Stomach (tissue), 9 donors: Measurements from ENCODE around the gene RNF149. TPM values are rescaled to one million over a fixed set of nuclear protein-coding genes. Genes with fewer than 3 reads are reported as not detected.

Experiments used
- DNase-seq, 2 donors: peaks; one replicate each; pipeline versions ENCODE4 v3.0.0 to v3.0.0-alpha.2; 2013 to 2019
- H3K27ac ChIP-seq, 5 donors: fragments of 200-600 bp in 4 of 5; sonication (generic) in 4 of 5; one replicate each; pipeline ENCODE4 v1.5.1; 2013 to 2019; ENCODE audit warnings: mild to moderate bottlenecking in 1 of 5, moderate library complexity in 1 of 5
- H3K27me3 ChIP-seq, 3 donors: fragments of 200-600 bp; sonication (generic); one replicate each; pipeline ENCODE4 v1.5.1; 2017 to 2019; ENCODE audit warnings: mixed run types in 1 of 3
- H3K36me3 ChIP-seq, 4 donors: fragments of 200-600 bp; sonication (generic); 1 replicate in 3 of 4; 2 replicates in 1 of 4; pipeline ENCODE4 v1.5.1; 2016 to 2019
- H3K4me1 ChIP-seq, 4 donors: fragments of 200-600 bp; sonication (generic); one replicate each; pipeline ENCODE4 v1.5.1; 2016 to 2019
- H3K4me3 ChIP-seq, 4 donors: fragments of 200-600 bp; sonication (generic) in 3 of 4; one replicate each; pipeline ENCODE4 v1.5.1; 2016 to 2019; ENCODE audit warnings: mild to moderate bottlenecking in 1 of 4
- H3K9me3 ChIP-seq, 4 donors: fragments of 200-600 bp; sonication (generic); one replicate each; pipeline ENCODE4 v1.5.1; 2016 to 2019
- CTCF ChIP-seq, 7 experiments: fragments of 450-650 bp in 4 of 7; fragments of 200-600 bp in 3 of 7; sonication (generic) in 3 of 7; IDR thresholded peaks; one replicate each; pipeline ENCODE4 v1.5.1; 2016 to 2019; ENCODE audit warnings: antibody characterized with exemption in 7 of 7, control low read depth in 2 of 7, mild to moderate bottlenecking in 1 of 7
- EP300 ChIP-seq: sonication (generic); formaldehyde crosslinking; IDR thresholded peaks from one replicate; pipeline ENCODE4 v1.6.1; 2017; ENCODE audit warnings: antibody characterized with exemption
- POLR2A ChIP-seq, 4 donors: fragments of 450-650 bp; IDR thresholded peaks; one replicate each; pipeline ENCODE4 v1.6.1; 2016; ENCODE audit warnings: antibody characterized with exemption in 4 of 4, control low read depth in 2 of 4, mild to moderate bottlenecking in 1 of 4, moderate library complexity in 1 of 4
- POLR2AphosphoS5 ChIP-seq, 3 donors: sonication (generic); formaldehyde crosslinking; IDR thresholded peaks; one replicate each; pipeline ENCODE4 v1.6.1; 2016; ENCODE audit warnings: antibody characterized with exemption in 3 of 3
- WGBS, 5 donors: extraction: QIAGEN DNeasy Blood & Tissue Kit in 3 of 5; methylation state at CpG; one replicate each; pipeline versions ENCODE4 v1.1.5 to v1.1.7; 2013 to 2018; 5-methylcytosine and 5-hydroxymethylcytosine counted together
- intact Hi-C: fragments of 100-400 bp; cut with DNase I; formaldehyde crosslinking; loops from one replicate; pipeline ENCODE4 v1.15.1; 2023; ENCODE audit warnings: low total_unique reads
- polyA plus RNA-seq, 3 donors: library from polyadenylated mRNA; stranded (reverse); fragments of 200-250 nt; gene quantifications; one replicate each; pipeline ENCODE4 v1.2.3, GENCODE V29; 2013
- total RNA-seq, 5 donors: library from RNA; depleted of rRNA; stranded (reverse); fragments of >200 nt; gene quantifications; one replicate each; pipeline versions ENCODE4 v1.1.0 to v1.2.3, GENCODE V29; 2014 to 2016
- donor health status: healthy with polysubstance abuse.
- donor health status: Bipolar disorder and iron deficiency.
- donor health status: healthy.

RNF149 gene
- total and polyA plus RNA-seq, 8 donors, result 14.8 to 154 (median 35.1) TPM

GRCh38 chr2:101264360-101264939 lies 44.1 kb downstream of the RNF149 start:
- Histone ChIP-seq H3K4me1 (peaks cover 0 to 30% (median 19%) of the 10 kb centered on the region in 4 donors), H3K9me3 (no peaks in the 10 kb centered on the region), H3K27me3 (no peaks in the 10 kb centered on the region), H3K36me3 (peaks cover 56 to 95% (median 95%) of the 10 kb centered on the region in 4 donors), H3K4me3 (no peak overlapping the region), H3K27ac (no peak overlapping the region)
- 78 to 89% (median 83%) methylated on average over 13 of the region's 13 CpGs for WGBS, 5 donors
- TF ChIP-seq POLR2A (IDR thresholded peaks at IDR 0.05) (no peak), CTCF (IDR thresholded peaks at IDR 0.05) (no peak), POLR2AphosphoS5 (IDR thresholded peaks at IDR 0.05) (no peak), EP300 (no peak)
- no peak for DNase-seq
- intact Hi-C loops, result no loop called here

- Histone ChIP-seq H3K27me3 (no peaks in the 10 kb centered on the region), H3K36me3 (peaks cover 54 to 95% (median 95%) of the 10 kb centered on the region in 4 donors), H3K9me3 (no peaks in the 10 kb centered on the region), H3K4me1 (peaks cover 0 to 30% (median 17%) of the 10 kb centered on the region in 4 donors), H3K27ac (no peak overlapping the region), H3K4me3 (no peak overlapping the region)
- WGBS, 5 donors, result 74 to 100% (median 79%) methylated on average over 1 of the region's 1 CpG
- no peak for TF ChIP-seq EP300
- TF ChIP-seq POLR2A (IDR thresholded peaks at IDR 0.05), result no peak
- TF ChIP-seq POLR2AphosphoS5 (IDR thresholded peaks at IDR 0.05), result no peak
- TF ChIP-seq CTCF (IDR thresholded peaks at IDR 0.05), result no peak
- intact Hi-C loops, result no loop called here
- DNase-seq, result no peak
These were observed 45.1 kb downstream of the RNF149 start for GRCh38 chr2:101263377-101263800.

- no peaks in the 10 kb centered on the region for H3K9me3 ChIP-seq
- H3K27me3 ChIP-seq, result no peaks in the 10 kb centered on the region
- TF ChIP-seq POLR2AphosphoS5 (IDR thresholded peaks at IDR 0.05) (no peak), EP300 (no peak), POLR2A (IDR thresholded peaks at IDR 0.05) (no peak), CTCF (IDR thresholded peaks at IDR 0.05) (no peak)
- intact Hi-C loops, result no loop called here
- no peak for DNase-seq
- 84 to 96% (median 92%) methylated on average over 4 of the region's 4 CpGs for WGBS, 5 donors
- no peak overlapping the region for H3K27ac ChIP-seq
- H3K4me3 ChIP-seq, result no peak overlapping the region
- peaks cover 50 to 94% (median 92%) of the 10 kb centered on the region in 4 donors for H3K36me3 ChIP-seq
- peaks cover 0 to 20% (median 10%) of the 10 kb centered on the region in 4 donors for H3K4me1 ChIP-seq
These were observed 46.4 kb downstream of the RNF149 start for GRCh38 chr2:101262142-101262541.

GRCh38 chr2:101258804-101259203 lies 49.7 kb downstream of the RNF149 start:
- 96 to 97% (median 97%) methylated on average over 8 of the region's 8 CpGs for WGBS, 5 donors
- Histone ChIP-seq H3K27me3 (no peaks in the 10 kb centered on the region), H3K4me1 (peaks cover 22 to 43% (median 35%) of the 10 kb centered on the region in 4 donors), H3K36me3 (peaks cover 27 to 67% (median 59%) of the 10 kb centered on the region in 4 donors), H3K4me3 (no peak overlapping the region), H3K27ac (no peak overlapping the region), H3K9me3 (no peaks in the 10 kb centered on the region)
- TF ChIP-seq POLR2AphosphoS5 (IDR thresholded peaks at IDR 0.05) (no peak), CTCF (IDR thresholded peaks at IDR 0.05) (no peak), EP300 (no peak)
- intact Hi-C loops, result no loop called here
- DNase-seq, result no peak
